Measurements from ENCODE around the gene POLG2. TPM values are rescaled to one million over a fixed set of nuclear protein-coding genes. Genes with fewer than 3 reads are reported as not detected.

Gene POLG2
- total and polyA plus RNA-seq, 2 donors (not counting 3 experiments of a cell fraction or from before 2014, with no cell fraction given): 6.5 to 18.6 TPM

DNA sequence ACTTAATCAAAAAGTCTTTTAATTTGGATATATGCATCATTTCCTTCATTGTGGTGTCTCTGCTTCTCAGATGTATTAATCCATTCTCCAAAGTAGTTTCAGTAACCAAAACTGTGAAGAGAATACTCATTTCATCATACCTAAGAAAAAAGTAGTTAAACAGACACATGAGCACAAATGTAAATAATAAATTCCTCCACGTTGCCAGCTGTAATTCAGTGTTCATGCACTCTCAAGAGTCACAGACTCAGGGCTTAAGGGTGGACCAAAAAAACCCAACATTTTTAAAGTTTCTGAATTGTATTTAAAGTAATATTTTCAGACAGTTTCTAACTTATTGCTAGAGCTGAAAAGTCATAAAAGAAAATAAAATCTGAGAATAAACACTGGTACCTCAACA is 19.0 kb downstream of the POLG2 start:
- CTCF ChIA-PET: interaction anchor here (2.0 to 10.9 kb wide), 3 partner anchors 13 to 58 kb away, joined by 4 to 78 read pairs (median 61); no protein-coding TSS in a partner anchor
- intact Hi-C loops (cut with micrococcal nuclease) (no loop called here), dilution Hi-C loops (cut with MboI; ENCODE audit: extremely low pct_ligation_motif_present, low sequenced_read_pairs) (no loop called here)
- H3K9me1 ChIP-seq (replicated peaks; ENCODE audit: control insufficient read depth, extremely low read depth, insufficient read depth, low read length): no peaks in the 10 kb centered on the region
- H3K36me3 ChIP-seq (ENCODE audit: control insufficient read depth in 2 of 2, extremely low read depth in 1 of 2, insufficient read depth in 2 of 2, low read length in 2 of 2): peaks cover 2 to 4% of the 10 kb centered on the region in 2 experiments
- no peak overlapping the region for H3K27ac ChIP-seq (ENCODE audit: insufficient read depth, low read depth, low read length)
- no peaks in the 10 kb centered on the region for H3K79me2 ChIP-seq (ENCODE audit: control insufficient read depth, insufficient read depth, low read length)
- DNase-seq (ENCODE audit: low read depth, low spot score) (no peak), FAIRE-seq (no peak)
- no peak overlapping the region for H2AFZ ChIP-seq (ENCODE audit: low read depth, low read length)
- H3K9me3 ChIP-seq (replicated peaks; ENCODE audit: control insufficient read depth, insufficient read depth, low read length): no peaks in the 10 kb centered on the region
- no peak overlapping the region for H3K4me2 ChIP-seq (ENCODE audit: insufficient read depth, low read length)
- no TSS peak for BruUV-seq (replicated peaks)
- no peak for TF ChIP-seq GATA2 (IDR thresholded peaks at IDR 0.05; ENCODE audit: insufficient read depth, insufficient read length, low read depth, low read length)
- TF ChIP-seq FOS (IDR thresholded peaks at IDR 0.05; ENCODE audit: borderline replicate concordance, insufficient read depth, low read length): no peak
- TF ChIP-seq EZH2 (IDR thresholded peaks at IDR 0.05; ENCODE audit: borderline replicate concordance, low read depth, low read length, severe bottlenecking): no peak
- TF ChIP-seq, protein P1, sequence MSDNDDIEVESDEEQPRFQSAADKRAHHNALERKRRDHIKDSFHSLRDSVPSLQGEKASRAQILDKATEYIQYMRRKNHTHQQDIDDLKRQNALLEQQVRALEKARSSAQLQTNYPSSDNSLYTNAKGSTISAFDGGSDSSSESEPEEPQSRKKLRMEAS (IDR thresholded peaks at IDR 0.05; ENCODE audit: insufficient read depth, insufficient read length): no peak
- no peak for TF ChIP-seq MYC (IDR thresholded peaks at IDR 0.05; ENCODE audit: low read depth, low read length)
- no peak for TF ChIP-seq POLR2AphosphoS5 (IDR thresholded peaks at IDR 0.05; ENCODE audit: insufficient read depth, low read depth, low read length)
- TF ChIP-seq, protein P2, sequence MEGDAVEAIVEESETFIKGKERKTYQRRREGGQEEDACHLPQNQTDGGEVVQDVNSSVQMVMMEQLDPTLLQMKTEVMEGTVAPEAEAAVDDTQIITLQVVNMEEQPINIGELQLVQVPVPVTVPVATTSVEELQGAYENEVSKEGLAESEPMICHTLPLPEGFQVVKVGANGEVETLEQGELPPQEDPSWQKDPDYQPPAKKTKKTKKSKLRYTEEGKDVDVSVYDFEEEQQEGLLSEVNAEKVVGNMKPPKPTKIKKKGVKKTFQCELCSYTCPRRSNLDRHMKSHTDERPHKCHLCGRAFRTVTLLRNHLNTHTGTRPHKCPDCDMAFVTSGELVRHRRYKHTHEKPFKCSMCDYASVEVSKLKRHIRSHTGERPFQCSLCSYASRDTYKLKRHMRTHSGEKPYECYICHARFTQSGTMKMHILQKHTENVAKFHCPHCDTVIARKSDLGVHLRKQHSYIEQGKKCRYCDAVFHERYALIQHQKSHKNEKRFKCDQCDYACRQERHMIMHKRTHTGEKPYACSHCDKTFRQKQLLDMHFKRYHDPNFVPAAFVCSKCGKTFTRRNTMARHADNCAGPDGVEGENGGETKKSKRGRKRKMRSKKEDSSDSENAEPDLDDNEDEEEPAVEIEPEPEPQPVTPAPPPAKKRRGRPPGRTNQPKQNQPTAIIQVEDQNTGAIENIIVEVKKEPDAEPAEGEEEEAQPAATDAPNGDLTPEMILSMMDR (IDR thresholded peaks at IDR 0.05; ENCODE audit: extremely low read depth in 1 of 2, insufficient read depth in 1 of 2, low read depth in 1 of 2, low read length in 2 of 2): no peak
- TF ChIP-seq POLR2A (IDR thresholded peaks at IDR 0.05; ENCODE audit: low read depth, low read length): no peak
- no peak for TF ChIP-seq JUN (IDR thresholded peaks at IDR 0.05; ENCODE audit: borderline replicate concordance, insufficient read depth, insufficient read length, low read depth)
- H3K9ac ChIP-seq (replicated peaks; ENCODE audit: extremely low read depth, insufficient read depth, low read length): no peak overlapping the region
- no peaks in the 10 kb centered on the region for H3K27me3 ChIP-seq (ENCODE audit: control insufficient read depth in 2 of 2, insufficient read depth in 2 of 2, low read length in 2 of 2)
- H4K20me1 ChIP-seq (replicated peaks; ENCODE audit: control insufficient read depth, extremely low read depth, insufficient read depth, low read length): no peaks in the 10 kb centered on the region
- no peak overlapping the region for H3K4me3 ChIP-seq (replicated peaks in 1 of 3; ENCODE audit: insufficient read depth in 1 of 3, low read depth in 1 of 3, low read length in 3 of 3)
- H3K4me1 ChIP-seq (ENCODE audit: control insufficient read depth, extremely low read depth, insufficient read depth, low read length): no peaks in the 10 kb centered on the region
- POLR2A ChIA-PET: no interaction called here

Data from endothelial cell of umbilical vein (primary cell).